Mesendoderm (in vitro differentiated cells): ENCODE data around the gene EXOC2.

Experiments used
- DNase-seq: peaks from one replicate; pipeline ENCODE4 v3.0.0; 2013
- H2AK5ac ChIP-seq: 2 replicates; pipeline ENCODE4 v1.6.1; 2013; ENCODE audit warnings: low read length, inconsistent platforms
- H2BK120ac ChIP-seq: 2 replicates; pipeline ENCODE4 v1.6.1; 2013; ENCODE audit warnings: low read depth, mild to moderate bottlenecking, low read length, moderate library complexity, mixed read lengths
- H2BK15ac ChIP-seq: replicated peaks from 2 replicates; pipeline ENCODE4 v1.6.1; 2013; ENCODE audit warnings: low read depth, mild to moderate bottlenecking, moderate library complexity
- H2BK5ac ChIP-seq: 2 replicates; pipeline ENCODE4 v1.6.1; 2013; ENCODE audit warnings: low read length, inconsistent platforms
- H3K18ac ChIP-seq: 2 replicates; pipeline ENCODE4 v1.6.1; 2013; ENCODE audit warnings: mild to moderate bottlenecking, low read length, mixed read lengths
- H3K23ac ChIP-seq: one replicate; pipeline ENCODE4 v1.6.1; 2013; ENCODE audit warnings: low read length
- H3K27ac ChIP-seq: 2 replicates; pipeline ENCODE4 v1.5.1; 2013; ENCODE audit warnings: low read depth, mild to moderate bottlenecking, inconsistent platforms, low read length, moderate library complexity
- H3K27me3 ChIP-seq: 2 replicates; pipeline ENCODE4 v1.6.1; 2013; ENCODE audit warnings: low read length, control low read depth, mild to moderate bottlenecking, inconsistent platforms; ENCODE audit not compliant: insufficient read depth, poor library complexity
- H3K36me3 ChIP-seq: 2 replicates; pipeline ENCODE4 v1.6.1; 2013; ENCODE audit warnings: low read length, inconsistent platforms; ENCODE audit not compliant: control insufficient read depth, insufficient read depth
- H3K4ac ChIP-seq: one replicate; pipeline ENCODE4 v1.6.1; 2013; ENCODE audit warnings: low read depth, mild to moderate bottlenecking, low read length, moderate library complexity
- H3K4me1 ChIP-seq: 2 replicates; pipeline ENCODE4 v1.6.1; 2013; ENCODE audit warnings: low read depth, low read length, inconsistent platforms; ENCODE audit not compliant: control insufficient read depth
- H3K4me2 ChIP-seq: 2 replicates; pipeline ENCODE4 v1.6.1; 2013; ENCODE audit warnings: low read length
- H3K4me3 ChIP-seq: 2 replicates; pipeline ENCODE4 v1.5.1; 2013; ENCODE audit warnings: mild to moderate bottlenecking, low read length
- H3K56ac ChIP-seq: one replicate; pipeline ENCODE4 v1.6.1; 2013; ENCODE audit warnings: low read length
- H3K79me1 ChIP-seq: 2 replicates; pipeline ENCODE4 v1.6.1; 2013; ENCODE audit warnings: low read length, inconsistent platforms
- H3K79me2 ChIP-seq: 2 replicates; pipeline ENCODE4 v1.6.1; 2013; ENCODE audit warnings: mild to moderate bottlenecking, low read length; ENCODE audit not compliant: control insufficient read depth, insufficient read depth
- H3K9ac ChIP-seq: 2 replicates; pipeline ENCODE4 v1.6.1; 2013; ENCODE audit warnings: low read length, inconsistent platforms
- H4K5ac ChIP-seq: one replicate; pipeline ENCODE4 v1.6.1; 2013; ENCODE audit warnings: low read length
- H4K8ac ChIP-seq: one replicate; pipeline ENCODE4 v1.6.1; 2013; ENCODE audit warnings: low read depth, mild to moderate bottlenecking, control low read depth, low read length, moderate library complexity
- WGBS: extraction: QIAGEN DNeasy Blood & Tissue Kit; methylation state at CpG from one replicate; pipeline ENCODE4 v1.1.7; 2013; ENCODE audit warnings: low lambda C conversion rate, missing lambda C conversion rate; ENCODE audit not compliant: insufficient coverage; ENCODE audit errors: extremely low coverage; 5-methylcytosine and 5-hydroxymethylcytosine counted together

The EXOC2 gene

DNA sequence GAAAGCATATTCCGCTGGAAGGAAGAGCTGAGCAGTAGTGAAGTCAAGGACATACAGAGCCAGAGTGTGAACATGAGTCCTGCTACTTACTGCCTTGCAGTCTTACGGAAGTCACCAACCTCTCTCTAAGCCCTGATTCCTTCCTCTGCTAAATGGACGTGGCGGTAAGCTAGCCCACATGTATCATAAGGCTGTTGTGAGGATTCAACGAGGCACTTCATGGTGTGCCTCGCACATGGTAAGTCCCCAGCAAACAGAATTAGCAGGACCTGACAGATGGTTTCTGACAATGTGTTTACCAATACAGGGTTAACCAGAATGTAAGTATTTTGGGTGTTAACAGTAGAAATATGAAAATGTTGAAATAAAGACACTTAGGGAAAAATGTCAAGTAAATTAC is 208.2 kb downstream of the EXOC2 start:
- no CpG with 5 or more reads among the region's 6 CpGs for WGBS
- H3K23ac ChIP-seq: no peak overlapping the region

DNA sequence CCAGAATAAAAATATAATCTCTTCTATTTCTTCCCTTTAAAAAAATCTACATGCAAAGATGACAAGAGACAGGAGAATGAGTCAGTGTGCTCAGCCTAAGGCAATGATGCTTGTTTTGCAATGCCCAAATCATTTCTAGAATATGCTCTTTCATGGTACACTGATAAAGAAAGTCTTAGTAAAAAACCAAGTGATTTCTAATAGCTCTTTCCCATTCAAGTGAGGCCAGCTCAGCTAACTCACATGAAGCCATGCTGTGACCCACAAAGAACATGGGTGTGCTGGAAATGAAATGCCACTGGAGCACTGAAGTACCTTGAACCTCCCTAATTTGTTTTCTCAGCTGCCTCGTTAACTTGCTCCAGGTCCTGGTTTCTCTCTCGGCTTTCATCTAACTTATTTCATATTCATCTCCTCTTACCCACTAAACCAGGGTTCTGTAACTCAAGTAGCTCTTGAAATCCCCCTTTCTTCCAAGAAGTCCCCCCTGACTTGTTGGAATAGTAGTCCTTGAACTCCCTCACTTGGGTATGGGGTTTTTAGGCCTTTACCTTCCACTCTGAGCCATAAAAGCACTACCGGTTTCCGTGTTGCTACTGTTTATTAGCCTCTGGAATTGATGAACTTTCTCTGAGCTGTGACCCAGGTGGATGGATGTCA is 208.7 kb downstream of the EXOC2 start:
- no peak overlapping the region for H3K27ac ChIP-seq

More for the DNA sequence above, 208.2 kb downstream of the EXOC2 start:
- no peaks in the 10 kb centered on the region for H3K27me3 ChIP-seq
- no peak overlapping the region for H4K5ac ChIP-seq
- H2BK120ac ChIP-seq: no peak overlapping the region
- peaks cover 2% of the 10 kb centered on the region for H3K36me3 ChIP-seq
- no peak for DNase-seq
- no peak overlapping the region for H2BK15ac ChIP-seq
- no peak overlapping the region for H3K56ac ChIP-seq
- no peaks in the 10 kb centered on the region for H3K79me1 ChIP-seq
- H2BK5ac ChIP-seq: no peak overlapping the region
- H3K27ac ChIP-seq: no peak overlapping the region
- no peak overlapping the region for H3K4ac ChIP-seq
- H2AK5ac ChIP-seq: no peak overlapping the region
- no peaks in the 10 kb centered on the region for H3K79me2 ChIP-seq
- no peak overlapping the region for H3K18ac ChIP-seq
- H3K4me3 ChIP-seq: no peak overlapping the region
- H3K9ac ChIP-seq: no peak overlapping the region
- no peak overlapping the region for H4K8ac ChIP-seq
- H3K4me1 ChIP-seq: no peaks in the 10 kb centered on the region
- no peak overlapping the region for H3K4me2 ChIP-seq

GRCh38 chr6:475314-475713 is 217.6 kb downstream of the EXOC2 start:
- no peaks in the 10 kb centered on the region for H3K79me2 ChIP-seq
- H3K18ac ChIP-seq: no peak overlapping the region
- H3K36me3 ChIP-seq: no peaks in the 10 kb centered on the region
- H3K27ac ChIP-seq: no peak overlapping the region
- H3K23ac ChIP-seq: no peak overlapping the region
- no peaks in the 10 kb centered on the region for H3K79me1 ChIP-seq
- H3K4ac ChIP-seq: no peak overlapping the region
- no peak overlapping the region for H3K4me3 ChIP-seq
- H2BK5ac ChIP-seq: no peak overlapping the region
- no peaks in the 10 kb centered on the region for H3K27me3 ChIP-seq
- no peak for DNase-seq
- WGBS: no CpG with 5 or more reads among the region's 14 CpGs
- no peak overlapping the region for H3K4me2 ChIP-seq
- H3K56ac ChIP-seq: no peak overlapping the region
- no peak overlapping the region for H2AK5ac ChIP-seq
- H2BK15ac ChIP-seq: no peak overlapping the region
- H3K9ac ChIP-seq: no peak overlapping the region
- H3K4me1 ChIP-seq: no peaks in the 10 kb centered on the region
- H2BK120ac ChIP-seq: no peak overlapping the region
- H4K8ac ChIP-seq: no peak overlapping the region
- H4K5ac ChIP-seq: no peak overlapping the region

More for the DNA sequence above, 208.7 kb downstream of the EXOC2 start:
- no peak overlapping the region for H3K23ac ChIP-seq
- H3K36me3 ChIP-seq: peaks cover 2% of the 10 kb centered on the region
- H3K27me3 ChIP-seq: no peaks in the 10 kb centered on the region
- H4K8ac ChIP-seq: no peak overlapping the region
- H4K5ac ChIP-seq: no peak overlapping the region
- H3K4me2 ChIP-seq: no peak overlapping the region
- no peaks in the 10 kb centered on the region for H3K79me1 ChIP-seq
- H3K79me2 ChIP-seq: no peaks in the 10 kb centered on the region
- H3K4me3 ChIP-seq: no peak overlapping the region
- no peak overlapping the region for H2BK120ac ChIP-seq
- H2AK5ac ChIP-seq: no peak overlapping the region
- H3K4me1 ChIP-seq: no peaks in the 10 kb centered on the region
- H3K9ac ChIP-seq: no peak overlapping the region
- H2BK15ac ChIP-seq: no peak overlapping the region
- DNase-seq: no peak
- no CpG with 5 or more reads among the region's 4 CpGs for WGBS
- no peak overlapping the region for H2BK5ac ChIP-seq
- no peak overlapping the region for H3K4ac ChIP-seq
- no peak overlapping the region for H3K56ac ChIP-seq
- no peak overlapping the region for H3K18ac ChIP-seq

DNA sequence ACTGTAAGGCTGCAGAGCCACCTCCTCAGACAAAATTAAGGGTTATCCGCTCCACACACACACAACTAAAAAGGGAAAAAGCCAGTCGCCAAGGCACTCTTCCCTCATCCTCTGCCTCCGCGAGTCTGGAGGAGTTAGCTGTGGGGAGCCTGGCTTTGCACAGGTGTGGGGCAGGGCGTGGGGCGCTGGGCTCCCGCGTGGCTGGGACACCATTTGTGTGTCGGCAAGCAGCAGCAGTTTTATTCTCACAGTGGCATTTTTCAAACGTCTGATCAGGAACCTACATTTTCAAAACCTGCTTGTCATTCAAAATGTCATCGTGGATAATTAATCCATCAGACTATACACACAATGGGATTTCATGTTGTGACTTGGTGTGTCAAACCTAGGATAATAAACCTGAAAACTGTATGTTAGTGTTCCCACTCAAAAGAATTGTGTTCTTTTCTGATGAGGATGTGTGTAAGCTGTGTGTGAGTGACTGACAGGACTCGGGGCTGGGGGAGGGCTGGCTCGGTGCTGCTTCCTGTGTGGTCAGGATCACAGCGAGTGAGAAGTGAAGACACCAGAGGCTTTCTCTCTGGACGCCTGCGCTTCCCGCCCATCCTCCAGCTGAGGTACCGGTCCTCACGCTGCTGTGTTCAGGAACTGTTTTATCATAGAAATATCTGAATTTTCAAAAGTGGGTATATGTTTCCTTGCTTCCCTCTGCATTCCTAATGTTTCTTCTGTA is 218.3 kb downstream of the EXOC2 start:
- DNase-seq: peak; percentile 19
- no CpG with 5 or more reads among the region's 19 CpGs for WGBS
- H4K8ac ChIP-seq: no peak overlapping the region

GRCh38 chr6:473768-474452 is 219.0 kb downstream of the EXOC2 start:
- no peak overlapping the region for H4K5ac ChIP-seq
- no peaks in the 10 kb centered on the region for H3K36me3 ChIP-seq
- H2BK120ac ChIP-seq: no peak overlapping the region
- peak; percentile 53 for DNase-seq
- H3K4me3 ChIP-seq: no peak overlapping the region
- H4K8ac ChIP-seq: no peak overlapping the region
- H3K79me1 ChIP-seq: no peaks in the 10 kb centered on the region
- H2AK5ac ChIP-seq: no peak overlapping the region
- no peak overlapping the region for H3K9ac ChIP-seq
- H3K18ac ChIP-seq: no peak overlapping the region
- H3K56ac ChIP-seq: peak overlapping the region; percentile 15
- no peak overlapping the region for H3K4me2 ChIP-seq
- no peaks in the 10 kb centered on the region for H3K79me2 ChIP-seq
- H3K27me3 ChIP-seq: no peaks in the 10 kb centered on the region
- no peak overlapping the region for H3K4ac ChIP-seq
- no peak overlapping the region for H2BK15ac ChIP-seq
- H3K27ac ChIP-seq: no peak overlapping the region
- no peak overlapping the region for H3K23ac ChIP-seq
- no peaks in the 10 kb centered on the region for H3K4me1 ChIP-seq
- H2BK5ac ChIP-seq: no peak overlapping the region
- WGBS: no CpG with 5 or more reads among the region's 27 CpGs

More for the DNA sequence above, 218.3 kb downstream of the EXOC2 start:
- no peaks in the 10 kb centered on the region for H3K4me1 ChIP-seq
- H4K5ac ChIP-seq: no peak overlapping the region
- H2AK5ac ChIP-seq: no peak overlapping the region
- H3K27me3 ChIP-seq: no peaks in the 10 kb centered on the region
- H3K4ac ChIP-seq: no peak overlapping the region
- no peak overlapping the region for H2BK5ac ChIP-seq
- H2BK120ac ChIP-seq: no peak overlapping the region
- no peaks in the 10 kb centered on the region for H3K36me3 ChIP-seq
- H3K79me1 ChIP-seq: no peaks in the 10 kb centered on the region
- H3K23ac ChIP-seq: no peak overlapping the region
- no peak overlapping the region for H3K4me3 ChIP-seq
- no peak overlapping the region for H3K9ac ChIP-seq
- H3K27ac ChIP-seq: no peak overlapping the region
- H3K4me2 ChIP-seq: no peak overlapping the region
- no peak overlapping the region for H2BK15ac ChIP-seq
- H3K56ac ChIP-seq: no peak overlapping the region
- H3K18ac ChIP-seq: no peak overlapping the region
- no peaks in the 10 kb centered on the region for H3K79me2 ChIP-seq
